ENCODE measurements around the gene KCNIP4.

KCNIP4 gene

DNA sequence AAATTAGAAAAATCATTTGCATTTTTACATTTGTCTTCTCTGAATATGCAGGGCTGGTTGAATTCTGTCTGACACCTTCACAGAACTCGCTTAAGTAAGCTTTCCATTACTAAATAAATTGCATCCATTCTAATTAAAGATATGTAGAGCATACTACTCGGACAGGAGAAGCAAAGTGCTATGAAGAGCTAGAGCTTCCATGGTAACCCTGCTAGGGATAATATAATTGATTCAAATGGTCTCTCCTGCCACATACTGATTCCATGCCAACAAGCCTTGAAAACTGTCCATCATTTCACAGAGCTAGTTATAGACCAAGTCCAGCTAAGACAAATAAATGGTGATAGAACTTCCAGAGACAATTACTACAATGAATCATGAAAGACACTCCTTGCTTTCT lies 571.5 kb downstream of the KCNIP4 start:
- ChIA-PET CTCF (interaction anchor here (1.0 kb wide), 1 partner anchor 11 kb away, joined by 3 read pairs; no protein-coding TSS in a partner anchor), POLR2A (no interaction called here)
- DNase-seq (ENCODE audit: extremely low spot score), result no peak
- TF ChIP-seq L3MBTL2 (conservative IDR thresholded peaks at IDR 0.05), result no peak
- TF ChIP-seq CTBP1 (IDR thresholded peaks at IDR 0.05; ENCODE audit: borderline replicate concordance), result no peak
- TF ChIP-seq FOXA1 (IDR thresholded peaks at IDR 0.05), result no peak
- no peak for TF ChIP-seq ZNF384 (IDR thresholded peaks at IDR 0.05)
- TF ChIP-seq, protein P1, sequence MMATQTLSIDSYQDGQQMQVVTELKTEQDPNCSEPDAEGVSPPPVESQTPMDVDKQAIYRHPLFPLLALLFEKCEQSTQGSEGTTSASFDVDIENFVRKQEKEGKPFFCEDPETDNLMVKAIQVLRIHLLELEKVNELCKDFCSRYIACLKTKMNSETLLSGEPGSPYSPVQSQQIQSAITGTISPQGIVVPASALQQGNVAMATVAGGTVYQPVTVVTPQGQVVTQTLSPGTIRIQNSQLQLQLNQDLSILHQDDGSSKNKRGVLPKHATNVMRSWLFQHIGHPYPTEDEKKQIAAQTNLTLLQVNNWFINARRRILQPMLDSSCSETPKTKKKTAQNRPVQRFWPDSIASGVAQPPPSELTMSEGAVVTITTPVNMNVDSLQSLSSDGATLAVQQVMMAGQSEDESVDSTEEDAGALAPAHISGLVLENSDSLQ (IDR thresholded peaks at IDR 0.05), result no peak
- no peak for TF ChIP-seq HDGF (IDR thresholded peaks at IDR 0.05; ENCODE audit: borderline replicate concordance)
- no peak for TF ChIP-seq FOXM1 (IDR thresholded peaks at IDR 0.05; ENCODE audit: borderline replicate concordance)
- no peak for TF ChIP-seq FOXK2 (IDR thresholded peaks at IDR 0.05)
- TF ChIP-seq BHLHE40 (IDR thresholded peaks at IDR 0.05; ENCODE audit: borderline replicate concordance), result no peak
- no peak for TF ChIP-seq ARNT (IDR thresholded peaks at IDR 0.05)
- TF ChIP-seq NFRKB (IDR thresholded peaks at IDR 0.05), result no peak
- TF ChIP-seq SP1 (IDR thresholded peaks at IDR 0.05), result no peak
- TF ChIP-seq SUZ12 (IDR thresholded peaks at IDR 0.05), result no peak
- TF ChIP-seq TARDBP (IDR thresholded peaks at IDR 0.05), result no peak

DNA sequence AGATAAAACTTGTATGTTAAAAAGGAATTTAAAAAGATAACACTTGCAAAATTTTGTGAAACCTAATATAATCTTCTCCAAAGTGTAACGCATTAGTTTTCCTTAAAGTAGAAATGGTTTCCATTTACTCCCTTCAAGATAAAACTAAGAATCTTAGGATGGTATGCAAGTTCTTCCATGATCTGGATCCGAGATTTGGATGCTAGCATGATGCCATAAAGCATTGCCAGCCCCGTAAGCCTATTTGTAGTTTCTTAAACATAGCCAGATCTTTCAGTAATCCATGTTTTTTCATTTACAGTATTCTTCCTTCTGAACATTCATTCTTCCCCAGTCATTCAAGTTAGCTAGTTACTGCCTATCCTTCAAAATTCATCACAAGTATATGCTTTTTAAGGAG lies 572.4 kb downstream of the KCNIP4 start:
- no peak for DNase-seq (ENCODE audit: extremely low spot score)
- no peak for TF ChIP-seq FOXK2 (IDR thresholded peaks at IDR 0.05)
- no peak for TF ChIP-seq ARNT (IDR thresholded peaks at IDR 0.05)
- no peak for TF ChIP-seq BHLHE40 (IDR thresholded peaks at IDR 0.05; ENCODE audit: borderline replicate concordance)
- no peak for TF ChIP-seq FOXA1 (IDR thresholded peaks at IDR 0.05)
- TF ChIP-seq SUZ12 (IDR thresholded peaks at IDR 0.05), result no peak
- no peak for TF ChIP-seq LEF1 (IDR thresholded peaks at IDR 0.05; ENCODE audit: borderline replicate concordance)
- CTCF ChIA-PET, result no interaction called here
- POLR2A ChIA-PET, result no interaction called here

DNA sequence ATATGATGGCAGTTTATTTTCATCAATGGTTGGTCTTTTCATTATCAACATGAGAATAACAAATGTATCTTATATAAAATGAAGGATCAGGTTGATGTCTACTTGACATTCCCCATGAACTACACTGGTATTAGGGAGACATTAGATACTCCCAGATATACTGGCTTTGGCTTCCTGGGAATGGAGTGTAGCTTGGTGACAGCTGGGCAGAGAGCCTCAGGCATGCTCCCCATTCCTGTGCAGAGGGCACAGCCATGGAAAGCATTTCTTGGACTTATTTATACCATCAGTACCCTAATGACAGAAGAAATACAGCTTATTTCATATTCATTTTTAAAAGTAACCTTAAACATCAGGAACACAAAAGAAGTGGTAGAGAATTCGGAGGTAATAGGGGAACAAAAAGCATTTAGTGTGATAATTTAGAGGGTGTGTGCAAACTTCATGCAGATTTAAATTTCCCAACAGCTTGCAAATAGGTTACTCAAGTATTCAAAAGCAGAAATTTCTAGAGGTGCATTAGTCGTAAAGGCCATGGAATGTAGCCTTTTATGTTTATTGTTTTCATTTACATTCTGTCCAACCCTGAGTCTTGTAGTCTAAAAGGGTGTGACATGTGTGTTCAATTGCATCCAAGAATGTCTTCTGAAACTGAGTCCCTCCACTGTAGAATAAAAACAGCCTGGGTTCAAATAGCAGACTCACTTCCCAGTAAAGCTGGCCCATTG lies 573.8 kb downstream of the KCNIP4 start:
- CTCF ChIA-PET, result no interaction called here
- TF ChIP-seq BHLHE40 (IDR thresholded peaks at IDR 0.05; ENCODE audit: borderline replicate concordance) (no peak), SUZ12 (IDR thresholded peaks at IDR 0.05) (no peak), NFRKB (IDR thresholded peaks at IDR 0.05) (no peak), LEF1 (IDR thresholded peaks at IDR 0.05; ENCODE audit: borderline replicate concordance) (no peak), ARNT (IDR thresholded peaks at IDR 0.05) (no peak), TARDBP (IDR thresholded peaks at IDR 0.05) (no peak), CTBP1 (IDR thresholded peaks at IDR 0.05; ENCODE audit: borderline replicate concordance) (no peak), ELF4 (IDR thresholded peaks at IDR 0.05) (no peak), HDGF (IDR thresholded peaks at IDR 0.05; ENCODE audit: borderline replicate concordance) (no peak), L3MBTL2 (conservative IDR thresholded peaks at IDR 0.05) (no peak), FOXK2 (IDR thresholded peaks at IDR 0.05) (no peak)
- TF ChIP-seq, protein P1 (IDR thresholded peaks at IDR 0.05), result no peak
- DNase-seq (ENCODE audit: extremely low spot score), result no peak
- POLR2A ChIA-PET, result no interaction called here

DNA sequence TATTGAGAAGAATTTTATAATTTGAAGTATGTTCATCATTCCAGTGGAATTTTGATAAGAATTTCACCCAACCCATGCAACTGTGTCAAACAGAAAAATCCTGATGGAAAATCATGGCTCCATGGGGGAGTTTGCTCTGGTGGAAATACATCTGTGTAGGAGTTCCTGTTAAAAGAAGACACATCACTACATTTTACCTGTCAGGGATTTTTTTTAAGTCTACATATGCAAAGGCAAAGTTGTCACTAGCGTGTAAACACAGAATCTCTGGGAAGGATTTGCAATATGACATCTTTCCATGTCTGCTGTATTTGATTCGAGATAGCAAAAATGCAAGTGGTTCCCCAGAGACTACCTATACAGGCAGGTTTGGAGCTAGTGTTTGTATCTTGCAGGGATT lies 581.0 kb downstream of the KCNIP4 start:
- POLR2A ChIA-PET, result no interaction called here
- no peak for DNase-seq (ENCODE audit: extremely low spot score)
- TF ChIP-seq L3MBTL2 (conservative IDR thresholded peaks at IDR 0.05) (no peak), FOXM1 (IDR thresholded peaks at IDR 0.05; ENCODE audit: borderline replicate concordance) (no peak), CTBP1 (IDR thresholded peaks at IDR 0.05; ENCODE audit: borderline replicate concordance) (no peak), ARNT (IDR thresholded peaks at IDR 0.05) (no peak), TARDBP (IDR thresholded peaks at IDR 0.05) (no peak), NFRKB (IDR thresholded peaks at IDR 0.05) (no peak), ELF4 (IDR thresholded peaks at IDR 0.05) (no peak), SP1 (IDR thresholded peaks at IDR 0.05) (no peak), FOXA1 (IDR thresholded peaks at IDR 0.05) (no peak), BHLHE40 (IDR thresholded peaks at IDR 0.05; ENCODE audit: borderline replicate concordance) (no peak)
- TF ChIP-seq, protein P1 (IDR thresholded peaks at IDR 0.05), result no peak
- CTCF ChIA-PET, result no interaction called here

- TF ChIP-seq ELF4 (IDR thresholded peaks at IDR 0.05) (no peak), ARNT (IDR thresholded peaks at IDR 0.05) (no peak), L3MBTL2 (conservative IDR thresholded peaks at IDR 0.05) (no peak), TARDBP (IDR thresholded peaks at IDR 0.05) (no peak), BHLHE40 (IDR thresholded peaks at IDR 0.05; ENCODE audit: borderline replicate concordance) (no peak), NFRKB (IDR thresholded peaks at IDR 0.05) (no peak), HDGF (IDR thresholded peaks at IDR 0.05; ENCODE audit: borderline replicate concordance) (no peak), LEF1 (IDR thresholded peaks at IDR 0.05; ENCODE audit: borderline replicate concordance) (no peak), CTBP1 (IDR thresholded peaks at IDR 0.05; ENCODE audit: borderline replicate concordance) (no peak)
- TF ChIP-seq, protein P1 (IDR thresholded peaks at IDR 0.05), result no peak
- no peak for DNase-seq (ENCODE audit: extremely low spot score)
- ChIA-PET CTCF (no interaction called here), POLR2A (no interaction called here)
Observed at GRCh38 chr4:21366840-21367239, 581.7 kb downstream of the KCNIP4 start.

GRCh38 chr4:21366312-21366711 lies 582.3 kb downstream of the KCNIP4 start:
- DNase-seq (ENCODE audit: extremely low spot score), result no peak
- POLR2A ChIA-PET, result no interaction called here
- CTCF ChIA-PET, result interaction anchor here (0.7 kb wide), 1 partner anchor 11 kb away, joined by 3 read pairs; no protein-coding TSS in a partner anchor
- TF ChIP-seq SUZ12 (IDR thresholded peaks at IDR 0.05) (no peak), NFRKB (IDR thresholded peaks at IDR 0.05) (no peak), HDGF (IDR thresholded peaks at IDR 0.05; ENCODE audit: borderline replicate concordance) (no peak)

All from HEK293T (cell line).